OCI-M2 (cell line): Measurements from ENCODE around the gene ITCH.
"Not testable (repeated sequence)": the region's sequence is repeated elsewhere in the genome, so short reads cannot be mapped to it uniquely, and the experiment has no call there.

Source experiments
- DNase-seq: peaks from one replicate; lab custom pipeline; 2025; ENCODE audit not compliant: unreplicated experiment; lab: John Stamatoyannopoulos, UW

The ITCH gene

GRCh38 chr20:34363062-34363464 is at the start of gene ITCH:
Gene ITCH (plus strand): TSS chr20:34363273. CDS start chr20:34393812, 30,539 bp downstream.
- peak; percentile 71 for DNase-seq

- no peak for DNase-seq
Measured at GRCh38 chr20:34315236-34315635, 47.8 kb upstream of the ITCH start.

- no peak for DNase-seq
Measured at GRCh38 chr20:34316196-34316814, 46.8 kb upstream of the ITCH start.

- no peak for DNase-seq
Measured at GRCh38 chr20:34318609-34319443, 44.2 kb upstream of the ITCH start.

GRCh38 chr20:34320861-34321260 is 42.2 kb upstream of the ITCH start:
- no peak for DNase-seq

GRCh38 chr20:34322267-34323105 is 40.6 kb upstream of the ITCH start:
- no peak for DNase-seq

- no peak for DNase-seq
Measured at GRCh38 chr20:34324541-34324940, 38.5 kb upstream of the ITCH start.

- DNase-seq, result not testable (repeated sequence)
Measured at GRCh38 chr20:34328207-34328606, 34.9 kb upstream of the ITCH start.

GRCh38 chr20:34328928-34329677 is 34.0 kb upstream of the ITCH start:
- no peak for DNase-seq

GRCh38 chr20:34330861-34331544 is 32.1 kb upstream of the ITCH start:
- not testable (repeated sequence) for DNase-seq

GRCh38 chr20:34331838-34332237 is 31.2 kb upstream of the ITCH start:
- DNase-seq, result no peak

- DNase-seq, result no peak
Measured at GRCh38 chr20:34332262-34332920, 30.7 kb upstream of the ITCH start.

- DNase-seq, result no peak
Measured at GRCh38 chr20:34333786-34334185, 29.3 kb upstream of the ITCH start.

- DNase-seq, result no peak
Measured at GRCh38 chr20:34334654-34335407, 28.2 kb upstream of the ITCH start.

- no peak for DNase-seq
Measured at GRCh38 chr20:34337544-34337943, 25.5 kb upstream of the ITCH start.

GRCh38 chr20:34337982-34338726 is 24.9 kb upstream of the ITCH start:
- DNase-seq, result no peak

GRCh38 chr20:34340726-34341125 is 22.3 kb upstream of the ITCH start:
- DNase-seq, result not testable (repeated sequence)

GRCh38 chr20:34341199-34341598 is 21.9 kb upstream of the ITCH start:
- DNase-seq, result not testable (repeated sequence)
